HL-60 (cell line): ENCODE data around the gene PLCB1.

Experiments
- DNase-seq, 2 experiments: peaks; one replicate each; pipeline ENCODE4 v3.0.0-alpha.2; 2010 to 2020; ENCODE audit warnings: low read depth in 1 of 2, low spot score in 1 of 2
- H3K27ac ChIP-seq: fragments of 250-450 bp; sonication (Bioruptor Pico); replicated peaks from 2 replicates; pipeline ENCODE4 v1.5.1; 2020; ENCODE audit warnings: mild to moderate bottlenecking, moderate library complexity
- H3K27me3 ChIP-seq: fragments of 250-450 bp; sonication (Bioruptor Pico); 2 replicates; pipeline ENCODE4 v1.5.1; 2021; ENCODE audit warnings: mild to moderate bottlenecking, moderate library complexity; ENCODE audit not compliant: insufficient read depth, poor library complexity, severe bottlenecking
- H3K4me3 ChIP-seq: replicated peaks from 2 replicates; pipeline ENCODE4 v1.5.1; 2011; ENCODE audit warnings: mild to moderate bottlenecking, control low read depth, low read length; ENCODE audit not compliant: insufficient read depth
- GABPA ChIP-seq: IDR thresholded peaks from 2 replicates; pipeline ENCODE4 v1.6.1; 2012; ENCODE audit warnings: low read depth
- POLR2AphosphoS5 ChIP-seq: IDR thresholded peaks from 2 replicates; pipeline ENCODE4 v1.6.1; 2012; ENCODE audit warnings: low read depth
- SPI1 ChIP-seq: IDR thresholded peaks from 2 replicates; pipeline ENCODE4 v1.6.1; 2012; ENCODE audit warnings: low read depth, mild to moderate bottlenecking, borderline replicate concordance
- TF ChIP-seq, protein P1 (sequence below): IDR thresholded peaks from one replicate; pipeline ENCODE4 v1.5.1; 2011; ENCODE audit warnings: low read length, control low read depth, inconsistent platforms; ENCODE audit not compliant: insufficient read depth
- TF ChIP-seq, protein P2 (sequence below): IDR thresholded peaks from 2 replicates; pipeline ENCODE4 v1.6.1; 2012; ENCODE audit warnings: low read depth; ENCODE audit not compliant: insufficient replicate concordance

PLCB1 gene

DNA sequence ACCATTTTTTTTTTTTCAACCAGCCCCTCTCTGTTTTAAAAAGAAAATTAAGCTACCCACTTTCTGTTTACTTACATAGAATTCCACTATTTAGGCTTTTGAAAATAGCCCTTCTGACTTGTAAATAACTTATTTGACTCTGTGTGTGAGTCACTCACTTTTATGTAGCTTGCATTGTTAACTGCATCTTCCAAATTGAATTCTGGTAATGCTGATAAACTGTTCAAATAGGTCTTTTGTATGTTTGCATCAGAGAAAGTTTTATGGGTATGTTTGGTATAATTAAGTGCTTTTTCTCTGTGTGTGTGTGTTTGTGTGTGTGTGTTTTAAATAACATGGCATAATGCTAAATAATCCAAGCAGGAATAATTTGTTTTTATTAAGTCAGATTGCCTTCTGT, 360.1 kb downstream of the PLCB1 start:
- Histone ChIP-seq H3K27ac (no peak overlapping the region), H3K4me3 (no peak overlapping the region), H3K27me3 (no peaks in the 10 kb centered on the region)
- TF ChIP-seq, protein P1, sequence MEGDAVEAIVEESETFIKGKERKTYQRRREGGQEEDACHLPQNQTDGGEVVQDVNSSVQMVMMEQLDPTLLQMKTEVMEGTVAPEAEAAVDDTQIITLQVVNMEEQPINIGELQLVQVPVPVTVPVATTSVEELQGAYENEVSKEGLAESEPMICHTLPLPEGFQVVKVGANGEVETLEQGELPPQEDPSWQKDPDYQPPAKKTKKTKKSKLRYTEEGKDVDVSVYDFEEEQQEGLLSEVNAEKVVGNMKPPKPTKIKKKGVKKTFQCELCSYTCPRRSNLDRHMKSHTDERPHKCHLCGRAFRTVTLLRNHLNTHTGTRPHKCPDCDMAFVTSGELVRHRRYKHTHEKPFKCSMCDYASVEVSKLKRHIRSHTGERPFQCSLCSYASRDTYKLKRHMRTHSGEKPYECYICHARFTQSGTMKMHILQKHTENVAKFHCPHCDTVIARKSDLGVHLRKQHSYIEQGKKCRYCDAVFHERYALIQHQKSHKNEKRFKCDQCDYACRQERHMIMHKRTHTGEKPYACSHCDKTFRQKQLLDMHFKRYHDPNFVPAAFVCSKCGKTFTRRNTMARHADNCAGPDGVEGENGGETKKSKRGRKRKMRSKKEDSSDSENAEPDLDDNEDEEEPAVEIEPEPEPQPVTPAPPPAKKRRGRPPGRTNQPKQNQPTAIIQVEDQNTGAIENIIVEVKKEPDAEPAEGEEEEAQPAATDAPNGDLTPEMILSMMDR: no peak
- TF ChIP-seq POLR2AphosphoS5 (no peak), SPI1 (no peak), GABPA (no peak)
- TF ChIP-seq, protein P2, sequence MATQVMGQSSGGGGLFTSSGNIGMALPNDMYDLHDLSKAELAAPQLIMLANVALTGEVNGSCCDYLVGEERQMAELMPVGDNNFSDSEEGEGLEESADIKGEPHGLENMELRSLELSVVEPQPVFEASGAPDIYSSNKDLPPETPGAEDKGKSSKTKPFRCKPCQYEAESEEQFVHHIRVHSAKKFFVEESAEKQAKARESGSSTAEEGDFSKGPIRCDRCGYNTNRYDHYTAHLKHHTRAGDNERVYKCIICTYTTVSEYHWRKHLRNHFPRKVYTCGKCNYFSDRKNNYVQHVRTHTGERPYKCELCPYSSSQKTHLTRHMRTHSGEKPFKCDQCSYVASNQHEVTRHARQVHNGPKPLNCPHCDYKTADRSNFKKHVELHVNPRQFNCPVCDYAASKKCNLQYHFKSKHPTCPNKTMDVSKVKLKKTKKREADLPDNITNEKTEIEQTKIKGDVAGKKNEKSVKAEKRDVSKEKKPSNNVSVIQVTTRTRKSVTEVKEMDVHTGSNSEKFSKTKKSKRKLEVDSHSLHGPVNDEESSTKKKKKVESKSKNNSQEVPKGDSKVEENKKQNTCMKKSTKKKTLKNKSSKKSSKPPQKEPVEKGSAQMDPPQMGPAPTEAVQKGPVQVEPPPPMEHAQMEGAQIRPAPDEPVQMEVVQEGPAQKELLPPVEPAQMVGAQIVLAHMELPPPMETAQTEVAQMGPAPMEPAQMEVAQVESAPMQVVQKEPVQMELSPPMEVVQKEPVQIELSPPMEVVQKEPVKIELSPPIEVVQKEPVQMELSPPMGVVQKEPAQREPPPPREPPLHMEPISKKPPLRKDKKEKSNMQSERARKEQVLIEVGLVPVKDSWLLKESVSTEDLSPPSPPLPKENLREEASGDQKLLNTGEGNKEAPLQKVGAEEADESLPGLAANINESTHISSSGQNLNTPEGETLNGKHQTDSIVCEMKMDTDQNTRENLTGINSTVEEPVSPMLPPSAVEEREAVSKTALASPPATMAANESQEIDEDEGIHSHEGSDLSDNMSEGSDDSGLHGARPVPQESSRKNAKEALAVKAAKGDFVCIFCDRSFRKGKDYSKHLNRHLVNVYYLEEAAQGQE: no peak
- DNase-seq: no peak

DNA sequence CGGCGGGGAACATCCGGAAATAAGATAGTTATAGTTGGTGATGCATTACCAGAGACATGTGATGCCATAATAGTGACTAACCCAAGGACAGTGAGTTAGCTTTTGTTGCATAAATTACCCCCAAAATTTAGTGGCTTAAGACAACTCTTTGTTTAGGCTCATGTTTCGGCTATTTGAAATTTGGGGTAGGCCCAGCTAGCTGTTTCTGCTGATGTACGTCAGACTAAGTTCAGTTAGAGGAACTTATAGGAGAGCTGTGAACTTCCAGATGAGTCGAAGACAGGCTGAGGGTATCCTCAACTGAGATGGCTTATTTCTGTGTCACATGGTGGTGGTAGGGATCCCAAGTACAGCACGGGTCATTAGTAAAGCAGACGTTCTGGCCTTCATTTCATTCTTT, 366.5 kb downstream of the PLCB1 start:
- TF ChIP-seq, protein P2: no peak
- TF ChIP-seq GABPA: no peak
- TF ChIP-seq SPI1: no peak
- no peak for TF ChIP-seq POLR2AphosphoS5
- TF ChIP-seq, protein P1: no peak
- H3K4me3 ChIP-seq: no peak overlapping the region
- DNase-seq: no peak
- H3K27ac ChIP-seq: no peak overlapping the region
- no peaks in the 10 kb centered on the region for H3K27me3 ChIP-seq

- no peak for DNase-seq
- Histone ChIP-seq H3K27me3 (no peaks in the 10 kb centered on the region), H3K27ac (no peak overlapping the region), H3K4me3 (no peak overlapping the region)
- TF ChIP-seq, protein P2: no peak
- TF ChIP-seq SPI1 (no peak), POLR2AphosphoS5 (no peak), GABPA (no peak)
- TF ChIP-seq, protein P1: no peak
Observed at GRCh38 chr20:8504030-8504429, 372.0 kb downstream of the PLCB1 start.
